HEK293 (cell line): Measurements from ENCODE around the gene KLHL7.

Experiments
- CTCF ChIP-seq: fragments of 450-650 bp; formaldehyde crosslinking; IDR thresholded peaks from 2 replicates; pipeline ENCODE4 v1.5.1; 2016; ENCODE audit warnings: missing biosample characterization, missing genetic modification characterization
- REST ChIP-seq: fragments of 450-650 bp; formaldehyde crosslinking; IDR thresholded peaks from 2 replicates; pipeline ENCODE4 v1.5.1; 2016; ENCODE audit warnings: missing biosample characterization, missing genetic modification characterization
- TCF7L2 ChIP-seq: IDR thresholded peaks from 2 replicates; pipeline ENCODE4 v1.6.1; 2011; ENCODE audit warnings: low read depth, mild to moderate bottlenecking, inconsistent platforms, low read length, moderate library complexity, borderline replicate concordance
- ZFP41 ChIP-seq: fragments of 450-650 bp; formaldehyde crosslinking; IDR thresholded peaks from 2 replicates; pipeline ENCODE4 v1.5.1; 2016; ENCODE audit warnings: missing biosample characterization, missing genetic modification characterization, borderline replicate concordance
- ZNF140 ChIP-seq: fragments of 450-650 bp; formaldehyde crosslinking; IDR thresholded peaks from 2 replicates; pipeline ENCODE4 v1.5.1; 2016; ENCODE audit warnings: missing biosample characterization, missing genetic modification characterization
- ZNF148 ChIP-seq: fragments of 450-650 bp; formaldehyde crosslinking; IDR thresholded peaks from 2 replicates; pipeline ENCODE4 v1.5.0; 2017; ENCODE audit warnings: missing biosample characterization, missing genetic modification characterization, borderline replicate concordance
- ZNF169 ChIP-seq: fragments of 450-650 bp; formaldehyde crosslinking; IDR thresholded peaks from 2 replicates; pipeline ENCODE4 v1.5.1; 2016; ENCODE audit warnings: missing biosample characterization, missing genetic modification characterization
- ZNF184 ChIP-seq: fragments of 450-650 bp; IDR thresholded peaks from 2 replicates; pipeline ENCODE4 v1.5.1; 2018; ENCODE audit warnings: missing biosample characterization, mild to moderate bottlenecking, missing genetic modification characterization
- ZNF248 ChIP-seq: fragments of 450-650 bp; formaldehyde crosslinking; IDR thresholded peaks from 2 replicates; pipeline ENCODE4 v1.5.1; 2017; ENCODE audit warnings: missing biosample characterization, missing genetic modification characterization
- ZNF416 ChIP-seq: fragments of 450-650 bp; formaldehyde crosslinking; IDR thresholded peaks from 2 replicates; pipeline ENCODE4 v1.5.1; 2016; ENCODE audit warnings: missing biosample characterization, missing genetic modification characterization
- ZNF585B ChIP-seq: fragments of 450-650 bp; formaldehyde crosslinking; IDR thresholded peaks from 2 replicates; pipeline ENCODE4 v1.5.1; 2016; ENCODE audit warnings: missing biosample characterization, missing genetic modification characterization
- ZNF747 ChIP-seq: fragments of 450-650 bp; formaldehyde crosslinking; IDR thresholded peaks from 2 replicates; pipeline ENCODE4 v1.5.1; 2016; ENCODE audit warnings: missing biosample characterization, missing genetic modification characterization
- ZNF76 ChIP-seq: fragments of 450-650 bp; formaldehyde crosslinking; IDR thresholded peaks from 2 replicates; pipeline ENCODE4; 2016; ENCODE audit warnings: low read depth, missing biosample characterization, missing genetic modification characterization, borderline replicate concordance
- TF ChIP-seq, protein P1 (sequence below): IDR thresholded peaks from 2 replicates; pipeline ENCODE4 v1.6.1; 2011; ENCODE audit warnings: mild to moderate bottlenecking, low read depth, low read length, borderline replicate concordance

DNA sequence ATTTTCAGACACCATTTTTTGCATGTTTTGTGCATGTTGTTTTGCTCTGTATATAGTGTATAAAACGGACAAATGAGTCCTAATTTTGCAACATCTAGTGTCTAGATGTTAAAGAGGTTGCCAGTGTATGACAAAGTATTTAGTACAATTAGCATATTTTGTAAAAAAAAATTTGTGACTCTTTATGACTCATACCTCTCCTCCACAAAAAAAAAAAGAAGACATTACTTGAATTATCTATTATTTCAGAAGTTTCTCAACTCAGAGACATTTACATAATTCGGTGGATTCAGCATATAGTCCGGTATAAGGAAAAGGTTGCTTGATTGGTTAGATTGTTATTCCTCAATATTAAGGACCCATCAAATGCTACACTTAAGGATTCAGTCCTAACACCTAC lies 102.3 kb downstream of the KLHL7 start:
- TF ChIP-seq ZNF416 (no peak), ZNF747 (tag by site-specific recombination) (no peak), ZNF148 (no peak), ZNF184 (no peak), ZNF140 (tag by site-specific recombination) (no peak), CTCF (no peak), TCF7L2 (no peak), REST (tag by site-specific recombination) (no peak), ZNF585B (tag by site-specific recombination) (no peak), ZNF169 (tag by site-specific recombination) (no peak), ZNF248 (no peak), ZNF76 (tag by site-specific recombination) (no peak), ZFP41 (tag by site-specific recombination) (no peak)
- TF ChIP-seq, protein P1, sequence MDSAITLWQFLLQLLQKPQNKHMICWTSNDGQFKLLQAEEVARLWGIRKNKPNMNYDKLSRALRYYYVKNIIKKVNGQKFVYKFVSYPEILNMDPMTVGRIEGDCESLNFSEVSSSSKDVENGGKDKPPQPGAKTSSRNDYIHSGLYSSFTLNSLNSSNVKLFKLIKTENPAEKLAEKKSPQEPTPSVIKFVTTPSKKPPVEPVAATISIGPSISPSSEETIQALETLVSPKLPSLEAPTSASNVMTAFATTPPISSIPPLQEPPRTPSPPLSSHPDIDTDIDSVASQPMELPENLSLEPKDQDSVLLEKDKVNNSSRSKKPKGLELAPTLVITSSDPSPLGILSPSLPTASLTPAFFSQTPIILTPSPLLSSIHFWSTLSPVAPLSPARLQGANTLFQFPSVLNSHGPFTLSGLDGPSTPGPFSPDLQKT = no peak
